Activated CD8-positive, alpha-beta memory T cell treated with anti-CD3 and anti-CD28 coated beads, Interleukin-2, amount 50 U/mL, for 4 hours (primary cell): ENCODE measurements around the gene ARHGAP42.

Experiments used
- DNase-seq: peaks from one replicate; pipeline ENCODE4 v3.0.0-alpha.2; 2020

ARHGAP42 gene

GRCh38 chr11:100805506-100806199, 118.6 kb downstream of the ARHGAP42 start:
- no peak for DNase-seq

GRCh38 chr11:100806296-100806695, 119.2 kb downstream of the ARHGAP42 start:
- DNase-seq: no peak

GRCh38 chr11:100808904-100809491, 121.9 kb downstream of the ARHGAP42 start:
- no peak for DNase-seq

- no peak for DNase-seq
These were observed 123.1 kb downstream of the ARHGAP42 start for GRCh38 chr11:100810146-100810545.

GRCh38 chr11:100810666-100811065, 123.6 kb downstream of the ARHGAP42 start:
- no peak for DNase-seq

- no peak for DNase-seq
These were observed 125.4 kb downstream of the ARHGAP42 start for GRCh38 chr11:100812517-100812916.

GRCh38 chr11:100815787-100816330, 128.8 kb downstream of the ARHGAP42 start:
- no peak for DNase-seq

- no peak for DNase-seq
These were observed 129.7 kb downstream of the ARHGAP42 start for GRCh38 chr11:100816823-100817222.

GRCh38 chr11:100817620-100818019, 130.5 kb downstream of the ARHGAP42 start:
- DNase-seq: no peak

- no peak for DNase-seq
These were observed 133.5 kb downstream of the ARHGAP42 start for GRCh38 chr11:100820621-100821020.

- DNase-seq: no peak
These were observed 134.1 kb downstream of the ARHGAP42 start for GRCh38 chr11:100821198-100821597.

GRCh38 chr11:100823360-100823759, 136.3 kb downstream of the ARHGAP42 start:
- no peak for DNase-seq

- DNase-seq: no peak
These were observed 137.1 kb downstream of the ARHGAP42 start for GRCh38 chr11:100824041-100824809.

- DNase-seq: no peak
These were observed 138.5 kb downstream of the ARHGAP42 start for GRCh38 chr11:100825626-100826025.

- DNase-seq: no peak
These were observed 141.0 kb downstream of the ARHGAP42 start for GRCh38 chr11:100827934-100828661.

- no peak for DNase-seq
These were observed 143.2 kb downstream of the ARHGAP42 start for GRCh38 chr11:100830274-100830673.

GRCh38 chr11:100830978-100831732, 144.1 kb downstream of the ARHGAP42 start:
- no peak for DNase-seq

- DNase-seq: no peak
These were observed 144.9 kb downstream of the ARHGAP42 start for GRCh38 chr11:100831929-100832494.

- DNase-seq: no peak
These were observed 145.7 kb downstream of the ARHGAP42 start for GRCh38 chr11:100832829-100833228.

- no peak for DNase-seq
These were observed 146.2 kb downstream of the ARHGAP42 start for GRCh38 chr11:100833276-100833675.

- DNase-seq: no peak
These were observed 148.8 kb downstream of the ARHGAP42 start for GRCh38 chr11:100835854-100836253.

GRCh38 chr11:100837311-100837710, 150.2 kb downstream of the ARHGAP42 start:
- DNase-seq: no peak
